ENCODE results near the gene VSNL1.

DNA sequence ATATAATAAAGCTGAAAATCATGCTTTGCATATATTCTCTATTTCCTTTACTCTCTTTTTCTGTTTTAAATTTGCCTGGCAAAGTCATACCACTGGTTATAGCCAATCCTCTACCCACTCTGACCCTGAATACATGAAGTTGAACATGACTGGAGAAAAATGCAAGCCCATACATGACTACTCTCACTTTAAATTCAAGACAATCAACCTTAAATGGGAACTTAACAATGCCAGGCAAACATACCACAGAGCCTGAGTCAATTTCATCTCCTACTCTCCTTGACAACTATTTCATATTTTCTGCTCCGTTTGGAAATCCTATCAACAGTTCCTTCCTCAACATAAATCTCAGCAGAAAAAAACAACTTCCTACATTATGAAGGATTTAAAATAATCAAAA, 44.9 kb upstream of the VSNL1 start:
- TF ChIP-seq CTCF (IDR thresholded peaks at IDR 0.05; ENCODE audit: insufficient read depth, low read length, poor library complexity, severe bottlenecking) (no peak), EZH2phosphoT487 (conservative IDR thresholded peaks at IDR 0.05; ENCODE audit: low read length) (no peak)
